ENCODE data around the gene PTGER1. TPM values are rescaled to one million over a fixed set of nuclear protein-coding genes. Genes with fewer than 3 reads are reported as not detected.
A peak's percentile ranks its signal among the peaks of the same experiment; 100 is the strongest.

Gene PTGER1
- total and polyA plus RNA-seq, 2 experiments from 2014 or later = 0.57 TPM; not detected in 1

- Mint-ChIP-seq H3K4me1 (peaks cover 26% of the 10 kb centered on the region), H3K27ac (peak within 1 kb of the TSS; percentile 96), H3K36me3 (ENCODE audit: low read depth) (peaks cover 34% of the 10 kb centered on the region), H3K27me3 (ENCODE audit: insufficient read depth, low read depth, poor library complexity) (peaks cover 11% of the 10 kb centered on the region), H3K4me3 (peak within 1 kb of the TSS; percentile 93), H3K9me3 (no peaks in the 10 kb centered on the region; the same call in 2 of the 3 replicates)
- Histone ChIP-seq H3K27ac (ENCODE audit: low read depth) (peak within 1 kb of the TSS; percentile 94), H3K36me3 (ENCODE audit: insufficient read depth) (peaks cover 3% of the 10 kb centered on the region), H4K20me1 (replicated peaks; ENCODE audit: insufficient read depth) (peaks cover 24% of the 10 kb centered on the region; the same call in 1 of the 2 replicates), H3K79me2 (replicated peaks; ENCODE audit: insufficient read depth) (peaks cover 31% of the 10 kb centered on the region), H2AFZ (peak within 1 kb of the TSS; percentile 88), H3F3A (replicated peaks; ENCODE audit: low read depth) (peaks cover 36% of the 10 kb centered on the region), H3K9me2 (ENCODE audit: insufficient read depth) (no peaks in the 10 kb centered on the region), H3K4me1 (ENCODE audit: insufficient read depth) (peaks cover 11% of the 10 kb centered on the region; the same call in 1 of the 2 replicates), H3K4me2 (peak within 1 kb of the TSS; percentile 99), H3K27me3 (ENCODE audit: insufficient read depth) (no peaks in the 10 kb centered on the region), H3K4me3 (peak within 1 kb of the TSS; percentile 97)
- ATAC-seq = peak; percentile 74
- DNase-seq (ENCODE audit: low spot score) = peak; percentile 70
- TF ChIP-seq JUNB (IDR thresholded peaks at IDR 0.05; ENCODE audit: unreplicated experiment) = no peak
- TF ChIP-seq EZH2 (IDR thresholded peaks at IDR 0.05; ENCODE audit: low read depth, unreplicated experiment) = no peak
- peak; percentile 13 for TF ChIP-seq REST (IDR thresholded peaks at IDR 0.05; ENCODE audit: unreplicated experiment)
- peak; percentile 66; the same call in 1 of the 2 replicates for TF ChIP-seq POLR2AphosphoS5 (IDR thresholded peaks at IDR 0.05; ENCODE audit: low read depth)
- TF ChIP-seq CREB1 (CRISPR knock-in tag; IDR thresholded peaks at IDR 0.05; ENCODE audit: low read depth) = no peak
- no peak for TF ChIP-seq ETS1 (IDR thresholded peaks at IDR 0.05)
- TF ChIP-seq NANOG (IDR thresholded peaks at IDR 0.05; ENCODE audit: borderline replicate concordance) = no peak
- TF ChIP-seq CTCF (conservative IDR thresholded peaks at IDR 0.05; ENCODE audit: low read depth in 2 of 2) = no peak
- TF ChIP-seq STAT1 (IDR thresholded peaks at IDR 0.05; ENCODE audit: unreplicated experiment) = no peak
These were observed 42.8 kb upstream of the PTGER1 start, which contains the start of gene DNAJB1 for GRCh38 chr19:14517840-14518505. TSS of gene DNAJB1 (minus strand) at chr19:14518397. CDS start at chr19:14518349, 48 bp downstream.

Measured in GM23338 (cell line).